HepG2 (cell line): ENCODE results near the gene GAS2. TPM values are rescaled to one million over a fixed set of nuclear protein-coding genes. Genes with fewer than 3 reads are reported as not detected.

ENCODE experiments used
- AKNA ChIP-seq: sonication (generic); formaldehyde crosslinking; IDR thresholded peaks from 2 replicates; pipeline ENCODE4 v1.4.0; 2020; ENCODE audit warnings: missing genetic modification reagents, borderline replicate concordance
- DMAP1 ChIP-seq: IDR thresholded peaks from 2 replicates; pipeline ENCODE4 v1.6.1; 2016
- HOXD1 ChIP-seq: sonication (generic); formaldehyde crosslinking; IDR thresholded peaks from 2 replicates; pipeline ENCODE4 v1.5.0; 2020; ENCODE audit warnings: missing genetic modification reagents
- JUN ChIP-seq: sonication (generic); formaldehyde crosslinking; IDR thresholded peaks from 2 replicates; pipeline ENCODE4 v1.4.0; 2020; ENCODE audit warnings: mild to moderate bottlenecking, missing genetic modification reagents
- MAX ChIP-seq: IDR thresholded peaks from 2 replicates; pipeline ENCODE4 v1.6.1; 2012; ENCODE audit warnings: inconsistent platforms
- NAIF1 ChIP-seq: sonication (generic); formaldehyde crosslinking; IDR thresholded peaks from 2 replicates; pipeline ENCODE4 v1.5.0; 2020; ENCODE audit warnings: mild to moderate bottlenecking, missing genetic modification reagents, borderline replicate concordance
- PITX1 ChIP-seq: sonication (generic); formaldehyde crosslinking; IDR thresholded peaks from 2 replicates; pipeline ENCODE4 v1.5.1; 2020; ENCODE audit warnings: mild to moderate bottlenecking, missing genetic modification reagents
- RAD21 ChIP-seq: fragments of 450-650 bp; formaldehyde crosslinking; IDR thresholded peaks from 2 replicates; pipeline ENCODE4 v1.5.0; 2020; ENCODE audit warnings: mild to moderate bottlenecking
- THYN1 ChIP-seq: sonication (generic); formaldehyde crosslinking; IDR thresholded peaks from 2 replicates; pipeline ENCODE4 v1.8.1; 2023; ENCODE audit warnings: low read depth, mild to moderate bottlenecking, moderate library complexity, missing genetic modification reagents, borderline replicate concordance
- ZNF180 ChIP-seq: sonication (generic); formaldehyde crosslinking; IDR thresholded peaks from 2 replicates; pipeline ENCODE4 v1.4.0; 2020; ENCODE audit warnings: low read depth, missing genetic modification reagents, borderline replicate concordance
- ZNF552 ChIP-seq: sonication (generic); formaldehyde crosslinking; IDR thresholded peaks from 2 replicates; pipeline ENCODE4 v1.9.0; 2022; ENCODE audit warnings: missing genetic modification reagents, mild to moderate bottlenecking, borderline replicate concordance
- ZNF563 ChIP-seq: sonication (generic); formaldehyde crosslinking; IDR thresholded peaks from 2 replicates; pipeline ENCODE4 v1.8.0; 2022; ENCODE audit warnings: mild to moderate bottlenecking, moderate library complexity, missing genetic modification reagents
- ZNF616 ChIP-seq: sonication (generic); formaldehyde crosslinking; IDR thresholded peaks from 2 replicates; pipeline ENCODE4 v1.5.0; 2020; ENCODE audit warnings: low read depth, mild to moderate bottlenecking, missing genetic modification reagents
- ZNF83 ChIP-seq: sonication (generic); formaldehyde crosslinking; IDR thresholded peaks from 2 replicates; pipeline ENCODE4 v1.4.0; 2020; ENCODE audit warnings: missing genetic modification reagents, mild to moderate bottlenecking, borderline replicate concordance
- polyA plus RNA-seq, 8 experiments: library from polyadenylated mRNA; depleted of rRNA in 3 of 8; stranded (reverse) in 7 of 8; unstranded in 1 of 8; fragments of >200 nt; fragmentation: Illumina TruSeq in 4 of 8; extraction: Trizol in 4 of 8; gene quantifications; 2 replicates each; pipeline versions ENCODE4 v1.2.1 to v1.2.3, GENCODE V29; 2011 to 2016; ENCODE audit warnings: low read depth in 4 of 8, missing spikeins in 1 of 8, mixed read lengths in 1 of 8; ENCODE audit not compliant: insufficient read depth in 1 of 8
- total RNA-seq, 5 experiments: library from RNA; depleted of rRNA; stranded (reverse); fragments of >200 nt; fragmentation: Illumina TruSeq; extraction: Trizol; gene quantifications; 2 replicates each; pipeline ENCODE4 v1.2.3, GENCODE V29; 2016; ENCODE audit warnings: low read depth in 1 of 5
- TF ChIP-seq, protein P1 (sequence below): sonication (generic); formaldehyde crosslinking; IDR thresholded peaks from 2 replicates; pipeline ENCODE4 v1.9.0; 2021; ENCODE audit warnings: mild to moderate bottlenecking, missing genetic modification reagents
- TF ChIP-seq, protein P2 (sequence below): sonication (generic); formaldehyde crosslinking; IDR thresholded peaks from 2 replicates; pipeline ENCODE4 v1.4.0; 2020; ENCODE audit warnings: missing genetic modification reagents

GAS2 gene
- total and polyA plus RNA-seq, 2 of the 13 experiments (the other 11 are each of a cell fraction or from before 2014, with no cell fraction given): 26.0 to 85.1 TPM

DNA sequence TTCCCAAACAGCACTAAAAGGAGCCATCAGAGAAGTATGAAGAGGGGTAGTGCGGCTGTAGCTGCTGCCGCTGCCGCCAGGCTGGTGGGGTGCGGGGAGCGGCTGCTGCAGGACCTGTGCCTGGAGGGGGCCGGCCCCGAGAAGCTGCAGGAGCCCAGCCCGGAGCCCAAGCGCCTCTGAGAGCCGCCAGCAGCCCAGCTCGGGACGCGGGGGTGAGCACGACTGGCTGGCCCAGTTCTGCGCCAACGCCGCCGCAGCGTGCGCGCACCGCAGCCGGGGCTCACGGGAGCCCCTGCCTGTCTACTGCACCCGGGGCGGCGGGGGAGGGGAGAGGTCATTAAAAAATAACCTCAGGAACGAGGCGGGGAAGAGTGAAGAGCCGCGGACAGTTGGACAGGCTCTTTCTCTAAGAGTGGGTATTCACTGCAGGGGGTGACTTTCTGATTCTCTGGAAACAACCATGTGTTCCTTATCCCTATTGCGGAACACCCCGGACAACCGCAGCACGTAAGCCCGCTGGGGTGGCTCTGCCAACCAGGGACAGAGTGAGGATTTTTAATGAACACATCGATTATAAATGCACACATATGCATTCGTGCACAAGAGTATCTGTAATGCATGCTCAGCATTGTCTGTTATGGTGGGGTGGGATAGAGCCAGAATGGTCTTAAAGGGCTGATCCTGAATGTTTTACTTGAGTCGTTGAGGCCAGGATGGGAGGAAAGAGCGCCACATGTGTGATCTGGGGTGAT lies 453 bp downstream of the GAS2 start (continued):
- 0 out of 2 replicates have a peak, but pooled peaks have one; percentile 39 for TF ChIP-seq NAIF1
- no peak for TF ChIP-seq ZNF180 (CRISPR knock-in tag)
- TF ChIP-seq, protein P1, sequence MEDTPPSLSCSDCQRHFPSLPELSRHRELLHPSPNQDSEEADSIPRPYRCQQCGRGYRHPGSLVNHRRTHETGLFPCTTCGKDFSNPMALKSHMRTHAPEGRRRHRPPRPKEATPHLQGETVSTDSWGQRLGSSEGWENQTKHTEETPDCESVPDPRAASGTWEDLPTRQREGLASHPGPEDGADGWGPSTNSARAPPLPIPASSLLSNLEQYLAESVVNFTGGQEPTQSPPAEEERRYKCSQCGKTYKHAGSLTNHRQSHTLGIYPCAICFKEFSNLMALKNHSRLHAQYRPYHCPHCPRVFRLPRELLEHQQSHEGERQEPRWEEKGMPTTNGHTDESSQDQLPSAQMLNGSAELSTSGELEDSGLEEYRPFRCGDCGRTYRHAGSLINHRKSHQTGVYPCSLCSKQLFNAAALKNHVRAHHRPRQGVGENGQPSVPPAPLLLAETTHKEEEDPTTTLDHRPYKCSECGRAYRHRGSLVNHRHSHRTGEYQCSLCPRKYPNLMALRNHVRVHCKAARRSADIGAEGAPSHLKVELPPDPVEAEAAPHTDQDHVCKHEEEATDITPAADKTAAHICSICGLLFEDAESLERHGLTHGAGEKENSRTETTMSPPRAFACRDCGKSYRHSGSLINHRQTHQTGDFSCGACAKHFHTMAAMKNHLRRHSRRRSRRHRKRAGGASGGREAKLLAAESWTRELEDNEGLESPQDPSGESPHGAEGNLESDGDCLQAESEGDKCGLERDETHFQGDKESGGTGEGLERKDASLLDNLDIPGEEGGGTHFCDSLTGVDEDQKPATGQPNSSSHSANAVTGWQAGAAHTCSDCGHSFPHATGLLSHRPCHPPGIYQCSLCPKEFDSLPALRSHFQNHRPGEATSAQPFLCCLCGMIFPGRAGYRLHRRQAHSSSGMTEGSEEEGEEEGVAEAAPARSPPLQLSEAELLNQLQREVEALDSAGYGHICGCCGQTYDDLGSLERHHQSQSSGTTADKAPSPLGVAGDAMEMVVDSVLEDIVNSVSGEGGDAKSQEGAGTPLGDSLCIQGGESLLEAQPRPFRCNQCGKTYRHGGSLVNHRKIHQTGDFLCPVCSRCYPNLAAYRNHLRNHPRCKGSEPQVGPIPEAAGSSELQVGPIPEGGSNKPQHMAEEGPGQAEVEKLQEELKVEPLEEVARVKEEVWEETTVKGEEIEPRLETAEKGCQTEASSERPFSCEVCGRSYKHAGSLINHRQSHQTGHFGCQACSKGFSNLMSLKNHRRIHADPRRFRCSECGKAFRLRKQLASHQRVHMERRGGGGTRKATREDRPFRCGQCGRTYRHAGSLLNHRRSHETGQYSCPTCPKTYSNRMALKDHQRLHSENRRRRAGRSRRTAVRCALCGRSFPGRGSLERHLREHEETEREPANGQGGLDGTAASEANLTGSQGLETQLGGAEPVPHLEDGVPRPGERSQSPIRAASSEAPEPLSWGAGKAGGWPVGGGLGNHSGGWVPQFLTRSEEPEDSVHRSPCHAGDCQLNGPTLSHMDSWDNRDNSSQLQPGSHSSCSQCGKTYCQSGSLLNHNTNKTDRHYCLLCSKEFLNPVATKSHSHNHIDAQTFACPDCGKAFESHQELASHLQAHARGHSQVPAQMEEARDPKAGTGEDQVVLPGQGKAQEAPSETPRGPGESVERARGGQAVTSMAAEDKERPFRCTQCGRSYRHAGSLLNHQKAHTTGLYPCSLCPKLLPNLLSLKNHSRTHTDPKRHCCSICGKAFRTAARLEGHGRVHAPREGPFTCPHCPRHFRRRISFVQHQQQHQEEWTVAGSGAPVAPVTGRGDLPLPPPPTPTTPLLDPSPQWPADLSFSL (CRISPR knock-in tag): no peak
- TF ChIP-seq THYN1 (CRISPR knock-in tag): no peak
- peak; percentile 46 for TF ChIP-seq DMAP1 (CRISPR knock-in tag)
- TF ChIP-seq AKNA (CRISPR knock-in tag): no peak
- peak; percentile 79 for TF ChIP-seq HOXD1 (CRISPR knock-in tag)
- peak; percentile 59 for TF ChIP-seq RAD21 (CRISPR knock-in tag)
- TF ChIP-seq ZNF83: no peak
- peak; percentile 16; the same call in 1 of the 2 replicates for TF ChIP-seq PITX1 (CRISPR knock-in tag)
- TF ChIP-seq, protein P2, sequence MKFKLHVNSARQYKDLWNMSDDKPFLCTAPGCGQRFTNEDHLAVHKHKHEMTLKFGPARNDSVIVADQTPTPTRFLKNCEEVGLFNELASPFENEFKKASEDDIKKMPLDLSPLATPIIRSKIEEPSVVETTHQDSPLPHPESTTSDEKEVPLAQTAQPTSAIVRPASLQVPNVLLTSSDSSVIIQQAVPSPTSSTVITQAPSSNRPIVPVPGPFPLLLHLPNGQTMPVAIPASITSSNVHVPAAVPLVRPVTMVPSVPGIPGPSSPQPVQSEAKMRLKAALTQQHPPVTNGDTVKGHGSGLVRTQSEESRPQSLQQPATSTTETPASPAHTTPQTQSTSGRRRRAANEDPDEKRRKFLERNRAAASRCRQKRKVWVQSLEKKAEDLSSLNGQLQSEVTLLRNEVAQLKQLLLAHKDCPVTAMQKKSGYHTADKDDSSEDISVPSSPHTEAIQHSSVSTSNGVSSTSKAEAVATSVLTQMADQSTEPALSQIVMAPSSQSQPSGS (CRISPR knock-in tag): peak; percentile 42
- TF ChIP-seq MAX: peak; percentile 53; the same call in 1 of the 2 replicates
- 0 out of 2 replicates have a peak, but pooled peaks have one; percentile 51 for TF ChIP-seq ZNF563 (CRISPR knock-in tag)
- TF ChIP-seq ZNF552 (CRISPR knock-in tag): 0 out of 2 replicates have a peak, but pooled peaks have one; percentile 21
- no peak for TF ChIP-seq ZNF616 (CRISPR knock-in tag)
- no peak for TF ChIP-seq JUN (CRISPR knock-in tag)
